GM21529 (cell line): Measurements from ENCODE around the gene HES1.

ENCODE experiments used
- ATAC-seq: cut with Tn5 transposase; IDR thresholded peaks from one replicate; pipeline ENCODE4 v1.9.1; 2021; ENCODE audit not compliant: unreplicated experiment

Gene HES1

GRCh38 chr3:194165271-194166018 is 29.5 kb downstream of the HES1 start:
- no peak for ATAC-seq

DNA sequence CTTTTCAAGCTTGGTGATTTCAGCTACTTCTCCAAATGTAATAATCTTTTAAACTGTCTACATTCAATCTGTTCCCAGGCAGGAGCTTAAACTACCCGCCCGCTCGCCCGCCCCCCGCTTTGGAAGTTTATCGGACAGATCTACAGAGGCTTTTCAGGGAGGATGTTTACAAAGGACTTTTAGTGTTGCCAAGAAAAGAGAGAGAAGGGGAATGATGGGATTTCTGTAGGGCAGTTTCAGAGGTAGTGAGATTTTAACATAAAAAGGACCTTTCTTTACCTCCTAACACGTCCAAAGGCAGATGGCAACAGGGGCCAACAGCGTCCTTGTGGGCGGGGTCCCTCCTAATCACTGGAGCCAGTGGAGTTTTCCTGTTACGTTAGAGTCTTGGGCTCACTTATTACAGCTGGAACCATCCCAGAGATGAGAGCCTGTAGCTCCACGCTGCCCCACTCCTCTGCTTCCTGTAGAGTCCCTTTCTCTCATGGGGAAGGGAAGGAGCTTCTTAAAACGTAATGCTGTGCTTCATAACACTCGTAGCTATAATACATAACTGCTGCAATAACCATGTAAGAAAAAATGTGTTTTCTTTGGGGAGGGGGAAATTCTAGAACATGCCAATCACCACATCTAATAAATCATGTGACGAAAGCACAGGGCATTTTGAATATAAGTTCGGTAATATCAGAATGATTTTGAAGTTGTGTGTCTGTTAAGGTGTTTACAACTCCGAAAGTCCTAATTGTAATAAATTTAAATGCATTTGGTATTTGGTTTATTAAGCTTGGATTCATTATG is 30.9 kb downstream of the HES1 start:
- no peak for ATAC-seq

GRCh38 chr3:194167480-194168282 is 31.7 kb downstream of the HES1 start:
- ATAC-seq, result no peak

- ATAC-seq, result no peak
Measured at GRCh38 chr3:194168994-194169393, 33.0 kb downstream of the HES1 start.

GRCh38 chr3:194169595-194169994 is 33.6 kb downstream of the HES1 start:
- no peak for ATAC-seq

DNA sequence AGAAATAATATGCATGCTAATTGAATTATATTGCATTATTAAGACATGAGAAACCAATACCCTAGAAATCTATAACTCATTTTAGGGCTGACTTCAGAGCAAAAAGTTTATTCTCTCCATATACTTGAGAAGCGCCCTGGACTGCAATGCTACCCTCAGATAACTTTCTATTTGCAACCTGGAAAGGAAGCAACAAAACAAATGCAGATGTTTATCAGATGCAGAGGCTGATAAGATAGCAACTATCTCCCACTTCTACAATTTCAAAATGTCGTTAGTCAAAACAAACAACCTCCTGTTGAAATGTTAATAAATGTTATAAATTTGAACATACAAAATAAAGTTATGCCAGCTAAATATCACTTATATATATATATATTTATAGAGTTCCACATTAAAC is 34.8 kb downstream of the HES1 start:
- ATAC-seq, result no peak

GRCh38 chr3:194174406-194174805 is 38.5 kb downstream of the HES1 start:
- ATAC-seq, result no peak

GRCh38 chr3:194174980-194175379 is 39.0 kb downstream of the HES1 start:
- ATAC-seq, result no peak

DNA sequence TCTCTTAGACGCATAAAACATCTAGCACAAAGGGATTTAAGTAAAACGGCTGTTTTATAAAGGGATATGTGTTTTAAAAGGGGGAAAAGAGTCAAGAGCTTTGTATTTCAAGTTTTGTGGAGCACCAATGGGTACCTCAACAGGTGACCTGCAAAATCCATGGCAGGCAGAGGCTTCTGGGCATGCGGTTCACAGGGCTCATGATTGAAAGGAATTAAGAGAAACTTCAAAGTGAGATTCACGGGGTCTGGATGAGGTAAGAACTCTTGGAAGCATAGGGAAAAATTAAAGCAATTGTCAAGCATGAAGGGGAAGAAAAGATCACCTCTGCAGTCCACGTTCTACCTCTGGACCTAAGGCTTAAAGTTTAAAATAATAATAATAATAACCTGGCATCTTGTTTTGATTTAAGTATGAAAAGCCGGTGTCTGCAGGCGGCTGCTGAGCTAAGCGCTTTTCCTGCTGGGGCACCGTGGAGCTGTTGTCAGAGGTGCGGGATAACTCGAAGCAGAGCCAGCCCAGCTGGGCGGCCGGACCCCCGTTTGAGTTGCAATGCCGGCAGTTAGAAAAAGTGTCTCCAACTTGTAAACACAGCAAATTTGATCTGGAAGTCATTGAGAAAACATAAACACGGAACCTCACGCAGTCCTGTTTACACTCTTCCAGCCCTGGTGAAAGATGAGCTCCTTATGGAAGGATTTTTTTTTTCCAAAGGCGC is 40.5 kb downstream of the HES1 start:
- ATAC-seq, result no peak

GRCh38 chr3:194177141-194177540 is 41.2 kb downstream of the HES1 start:
- no peak for ATAC-seq

DNA sequence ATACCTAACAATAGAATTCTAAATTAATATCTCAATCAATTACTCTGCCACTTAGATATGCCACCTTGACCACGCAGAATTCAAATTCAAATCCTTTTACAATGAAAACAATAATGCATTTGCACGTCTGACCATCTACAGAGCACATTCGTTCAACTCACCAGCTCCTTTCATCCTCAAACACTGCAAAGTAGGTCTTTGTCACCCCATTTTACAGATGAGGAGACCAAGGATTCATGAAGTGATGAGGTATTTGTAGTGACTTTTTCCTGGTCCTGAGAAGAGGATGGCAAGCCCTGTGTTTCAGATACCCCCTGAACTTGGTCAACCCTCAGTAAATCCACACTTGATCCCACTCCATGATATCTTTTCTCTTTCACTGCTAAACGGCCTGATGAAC is 42.2 kb downstream of the HES1 start:
- no peak for ATAC-seq

- ATAC-seq, result no peak
Measured at GRCh38 chr3:194178669-194179068, 42.7 kb downstream of the HES1 start.

- ATAC-seq, result no peak
Measured at GRCh38 chr3:194180570-194180969, 44.6 kb downstream of the HES1 start.

- ATAC-seq, result no peak
Measured at GRCh38 chr3:194181612-194182529, 45.9 kb downstream of the HES1 start.

- ATAC-seq, result no peak
Measured at GRCh38 chr3:194183271-194183670, 47.3 kb downstream of the HES1 start.

DNA sequence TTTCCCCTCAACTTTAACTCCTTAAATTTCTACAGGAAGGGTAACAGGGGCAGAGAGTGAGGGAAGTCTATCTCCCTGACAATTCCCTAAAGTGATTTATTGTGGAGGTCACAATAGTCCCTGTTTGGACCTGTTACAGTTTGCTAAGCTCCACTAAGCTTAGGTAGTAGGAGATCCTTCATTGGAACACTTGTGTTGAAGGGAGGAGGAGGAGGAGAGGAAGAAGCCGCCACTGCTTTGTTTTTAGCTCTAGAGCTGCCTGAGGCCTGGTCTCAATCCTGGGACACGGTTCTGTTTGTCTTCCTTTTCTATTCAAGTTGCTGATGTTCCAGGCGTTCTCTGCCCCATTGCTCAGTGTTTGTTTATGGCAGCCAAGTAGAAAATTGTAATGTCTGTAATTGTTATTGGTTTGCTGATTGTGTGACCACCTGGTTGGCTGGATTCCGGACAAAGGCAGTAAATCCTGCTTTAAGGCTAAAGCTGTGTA is 48.4 kb downstream of the HES1 start:
- ATAC-seq, result no peak

DNA sequence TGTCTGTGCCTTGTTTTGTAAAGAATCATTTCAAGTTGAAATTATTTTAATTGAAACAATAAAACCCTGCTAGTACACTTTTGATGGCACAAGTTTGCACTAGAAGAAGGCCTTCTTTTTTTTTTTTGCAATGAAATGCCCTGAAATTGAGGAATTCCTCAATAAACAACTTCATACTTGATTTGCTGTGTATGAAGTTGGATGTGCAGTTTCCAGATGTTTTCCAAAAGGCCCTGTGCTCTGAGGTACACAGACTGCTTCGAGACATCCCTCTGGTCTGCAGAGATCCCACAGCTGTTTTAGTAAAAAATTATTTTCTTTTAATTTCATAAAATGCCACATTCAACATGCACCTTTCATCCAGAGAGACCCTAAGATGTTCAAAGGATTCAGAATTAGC is 48.9 kb downstream of the HES1 start:
- ATAC-seq, result no peak

DNA sequence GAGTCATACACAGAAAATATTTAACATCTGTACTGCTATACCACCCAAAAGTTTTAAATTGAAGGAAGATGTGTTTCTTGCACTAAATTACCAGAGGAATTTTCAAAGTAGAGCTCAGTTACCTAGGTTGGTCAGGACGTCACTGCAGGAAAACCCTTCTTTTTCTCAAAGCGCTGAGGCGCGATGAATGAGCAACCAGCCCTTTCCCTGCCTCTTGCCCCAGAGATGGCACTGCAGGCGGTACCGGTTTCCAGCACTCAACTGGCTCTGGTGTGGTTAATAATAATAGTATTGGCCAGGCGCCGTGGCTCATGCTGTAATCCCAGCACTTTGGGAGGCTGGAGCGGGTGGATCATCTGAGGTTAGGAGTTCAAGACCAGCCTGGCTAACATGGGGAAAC is 49.3 kb downstream of the HES1 start:
- ATAC-seq, result no peak

GRCh38 chr3:194187233-194187944 is 51.4 kb downstream of the HES1 start:
- no peak for ATAC-seq
